Measurements from ENCODE around the gene CDCA3. TPM values are rescaled to one million over a fixed set of nuclear protein-coding genes. Genes with fewer than 3 reads are reported as not detected.

Gene CDCA3
- total RNA-seq, 2 experiments from 2014 or later = 74.6 to 83.8 TPM

GRCh38 chr12:6828781-6829535 lies 22.1 kb downstream of the CDCA3 start:
- CTCF ChIA-PET = interaction anchor here (0.6 to 17.9 kb wide), 11 partner anchors 10 to 211 kb away, joined by 3 to 341 read pairs (median 4); partner anchors contain the start of genes CDCA3, COPS7A, MLF2 and PTMS
- peak; percentile 59 for DNase-seq
- peaks cover 20% of the 10 kb centered on the region for H3K4me1 Mint-ChIP-seq (ENCODE audit: low read depth)
- TF ChIP-seq CTCF (IDR thresholded peaks at IDR 0.05) = no peak
- intact Hi-C loops (cut with micrococcal nuclease) = loop anchor here (5.0 kb wide), 2 partner anchors 47 to 77 kb away; partner anchors contain the start of gene MLF2
- peak overlapping the region; percentile 77 for H3K27ac Mint-ChIP-seq
- peak; percentile 41 for ATAC-seq
- no peaks in the 10 kb centered on the region for H3K9me3 Mint-ChIP-seq
- H3K4me3 Mint-ChIP-seq = peak overlapping the region; percentile 79
- no peaks in the 10 kb centered on the region for H3K36me3 Mint-ChIP-seq (ENCODE audit: low read depth)
- POLR2A ChIA-PET = interaction anchor here (1.0 to 2.6 kb wide), 7 partner anchors 22 to 105 kb away, joined by 3 to 16 read pairs (median 6); partner anchors contain the start of genes CDCA3, COPS7A, MLF2 and TPI1
- peaks cover 51% of the 10 kb centered on the region for H3K27me3 Mint-ChIP-seq

- Mint-ChIP-seq H3K27ac (peak within 1 kb of the TSS; percentile 77), H3K36me3 (ENCODE audit: low read depth) (no peaks in the 10 kb centered on the region), H3K4me3 (peak within 1 kb of the TSS; percentile 79), H3K9me3 (no peaks in the 10 kb centered on the region), H3K27me3 (peaks cover 55% of the 10 kb centered on the region), H3K4me1 (ENCODE audit: low read depth) (peaks cover 20% of the 10 kb centered on the region)
- intact Hi-C loops (cut with micrococcal nuclease) = loop anchor here (5.0 kb wide), 2 partner anchors 46 to 76 kb away; partner anchors contain the start of gene MLF2
- ChIA-PET POLR2A (interaction anchor here (1.0 to 2.6 kb wide), 6 partner anchors 23 to 104 kb away, joined by 4 to 16 read pairs (median 6); partner anchors contain the start of genes CDCA3, COPS7A, MLF2 and TPI1), CTCF (interaction anchor here (0.6 to 17.9 kb wide), 9 partner anchors 8 to 210 kb away, joined by 3 to 341 read pairs (median 6); partner anchors contain the start of genes CDCA3, COPS7A, MLF2 and PTMS)
- DNase-seq (peak; percentile 28), ATAC-seq (peak; percentile 24)
- TF ChIP-seq CTCF (IDR thresholded peaks at IDR 0.05) = peak; percentile 7
Observed at GRCh38 chr12:6827982-6828780, 22.9 kb downstream of the CDCA3 start, which contains the start of gene P3H3. P3H3 (plus strand) TSS chr12:6828407; CDS start chr12:6828441, 34 bp downstream.

- Mint-ChIP-seq H3K27me3 (peaks cover 61% of the 10 kb centered on the region), H3K36me3 (ENCODE audit: low read depth) (no peaks in the 10 kb centered on the region), H3K27ac (no peak overlapping the region), H3K4me3 (peak overlapping the region; percentile 34), H3K4me1 (ENCODE audit: low read depth) (peaks cover 20% of the 10 kb centered on the region), H3K9me3 (no peaks in the 10 kb centered on the region)
- intact Hi-C loops (cut with micrococcal nuclease) = loop anchor here (5.0 kb wide), 2 partner anchors 45 to 75 kb away; partner anchors contain the start of gene MLF2
- ATAC-seq = peak; percentile 43
- peak; percentile 75 for DNase-seq
- ChIA-PET POLR2A (interaction anchor here (0.9 to 2.6 kb wide), 4 partner anchors 26 to 74 kb away, joined by 3 to 16 read pairs (median 5); partner anchors contain the start of genes LAG3, MLF2 and TPI1), CTCF (interaction anchor here (0.6 to 17.9 kb wide), 7 partner anchors 9 to 209 kb away, joined by 3 to 341 read pairs (median 10); partner anchors contain the start of genes CDCA3, MLF2 and USP5)
- TF ChIP-seq CTCF (IDR thresholded peaks at IDR 0.05) = no peak
Observed at GRCh38 chr12:6827437-6827911, 23.6 kb downstream of the CDCA3 start.

GRCh38 chr12:6826734-6827436 lies 24.2 kb downstream of the CDCA3 start:
- Mint-ChIP-seq H3K4me3 (no peak overlapping the region), H3K27ac (no peak overlapping the region), H3K4me1 (ENCODE audit: low read depth) (peaks cover 22% of the 10 kb centered on the region), H3K9me3 (no peaks in the 10 kb centered on the region), H3K36me3 (ENCODE audit: low read depth) (no peaks in the 10 kb centered on the region), H3K27me3 (peaks cover 67% of the 10 kb centered on the region)
- DNase-seq (no peak), ATAC-seq (no peak)
- ChIA-PET CTCF (interaction anchor here (0.8 to 17.9 kb wide), 17 partner anchors 8 to 92 kb away, joined by 3 to 341 read pairs (median 8); partner anchors contain the start of genes CDCA3, MLF2, PTMS and TPI1), POLR2A (interaction anchor here (0.8 to 2.6 kb wide), 4 partner anchors 40 to 97 kb away, joined by 3 to 16 read pairs (median 3); partner anchors contain the start of genes LAG3, MLF2 and TPI1)
- no peak for TF ChIP-seq CTCF (IDR thresholded peaks at IDR 0.05)
- intact Hi-C loops (cut with micrococcal nuclease) = loop anchor here (5.0 kb wide), 2 partner anchors 45 to 75 kb away; partner anchors contain the start of gene MLF2

Measured in activated CD8-positive, alpha-beta T cell treated with anti-CD3 and anti-CD28 coated beads for 36 hours (primary cell).